AG09319 (cell line): Measurements from ENCODE around the gene SMARCD1.

Experiments
- DNase-seq: peaks from one replicate; pipeline ENCODE4 v3.0.0-alpha.2; 2010; ENCODE audit warnings: low read depth; ENCODE audit errors: extremely low read depth
- CTCF ChIP-seq: IDR thresholded peaks from 2 replicates; pipeline ENCODE4 v1.5.1; 2011; ENCODE audit warnings: low read depth, mild to moderate bottlenecking, inconsistent platforms, low read length, moderate library complexity

The SMARCD1 gene

DNA sequence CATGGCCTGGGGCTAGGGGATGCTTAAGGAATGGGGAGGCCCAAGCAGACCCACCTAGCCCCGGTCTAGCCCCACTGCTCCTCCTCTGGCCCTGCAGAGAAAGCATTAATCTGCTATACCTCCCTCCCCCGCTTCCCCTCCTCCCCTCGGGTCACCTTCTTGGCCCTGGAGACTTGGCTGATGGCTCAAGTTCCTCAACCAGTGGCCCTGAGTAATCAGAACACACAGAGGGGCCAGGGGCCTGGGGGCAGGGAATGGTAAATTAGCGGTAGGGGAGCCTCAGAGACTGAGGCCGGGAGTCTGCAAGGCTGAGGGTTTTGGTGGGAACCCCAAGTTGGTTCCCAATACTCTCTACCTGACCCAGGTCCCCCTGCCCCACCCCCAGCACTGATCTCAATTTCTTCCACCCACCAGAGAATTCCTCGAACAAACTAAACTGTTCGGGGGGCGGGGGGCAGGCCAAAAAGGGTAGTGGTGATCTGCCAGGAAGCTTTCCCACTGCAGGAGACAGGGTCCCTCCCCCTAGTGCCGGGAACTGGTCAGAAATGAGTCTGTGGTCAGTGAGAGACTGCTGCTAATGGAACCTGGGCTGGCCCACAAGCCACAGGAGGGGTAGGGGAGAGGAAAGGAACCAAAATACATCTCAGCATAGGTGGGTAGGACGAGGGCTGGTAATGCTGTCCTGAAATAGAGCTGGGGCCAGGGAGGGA is 12.8 kb upstream of the SMARCD1 start:
- DNase-seq, result no peak
- no peak for TF ChIP-seq CTCF

DNA sequence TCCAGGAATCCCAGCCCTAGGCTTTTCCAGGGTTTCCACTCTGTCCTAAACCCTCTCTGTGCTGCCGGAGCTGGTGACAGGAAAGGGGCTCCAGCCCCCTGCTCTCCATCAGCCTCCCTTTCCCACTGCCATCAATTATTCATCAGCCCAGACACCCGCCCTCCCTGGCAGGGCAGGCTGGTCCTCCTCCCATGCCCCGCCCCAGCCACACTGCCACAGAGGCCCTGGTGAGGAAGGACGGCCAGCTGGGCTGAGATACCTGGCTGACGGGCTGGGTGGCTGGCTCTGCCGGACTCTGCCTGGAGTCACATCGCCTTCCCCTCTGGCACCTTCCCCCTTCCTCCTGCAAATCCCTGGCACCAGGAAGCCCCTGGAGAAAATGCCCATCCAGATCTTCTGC is 11.9 kb upstream of the SMARCD1 start:
- DNase-seq, result no peak
- TF ChIP-seq CTCF, result no peak

DNA sequence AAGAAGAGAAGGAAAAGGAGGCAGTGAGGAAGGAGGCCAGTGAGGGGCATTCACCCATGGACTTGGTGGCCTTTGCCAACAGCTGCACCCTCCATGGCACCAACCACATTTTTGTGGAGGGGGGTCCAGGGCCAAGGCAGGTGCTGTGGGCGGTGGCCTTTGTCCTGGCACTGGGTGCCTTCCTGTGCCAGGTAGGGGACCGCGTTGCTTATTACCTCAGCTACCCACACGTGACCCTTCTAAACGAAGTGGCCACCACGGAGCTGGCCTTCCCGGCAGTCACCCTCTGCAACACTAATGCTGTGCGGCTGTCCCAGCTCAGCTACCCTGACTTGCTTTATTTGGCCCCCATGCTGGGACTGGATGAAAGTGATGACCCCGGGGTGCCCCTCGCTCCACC is 11.4 kb upstream of the SMARCD1 start:
- no peak for DNase-seq
- no peak for TF ChIP-seq CTCF

DNA sequence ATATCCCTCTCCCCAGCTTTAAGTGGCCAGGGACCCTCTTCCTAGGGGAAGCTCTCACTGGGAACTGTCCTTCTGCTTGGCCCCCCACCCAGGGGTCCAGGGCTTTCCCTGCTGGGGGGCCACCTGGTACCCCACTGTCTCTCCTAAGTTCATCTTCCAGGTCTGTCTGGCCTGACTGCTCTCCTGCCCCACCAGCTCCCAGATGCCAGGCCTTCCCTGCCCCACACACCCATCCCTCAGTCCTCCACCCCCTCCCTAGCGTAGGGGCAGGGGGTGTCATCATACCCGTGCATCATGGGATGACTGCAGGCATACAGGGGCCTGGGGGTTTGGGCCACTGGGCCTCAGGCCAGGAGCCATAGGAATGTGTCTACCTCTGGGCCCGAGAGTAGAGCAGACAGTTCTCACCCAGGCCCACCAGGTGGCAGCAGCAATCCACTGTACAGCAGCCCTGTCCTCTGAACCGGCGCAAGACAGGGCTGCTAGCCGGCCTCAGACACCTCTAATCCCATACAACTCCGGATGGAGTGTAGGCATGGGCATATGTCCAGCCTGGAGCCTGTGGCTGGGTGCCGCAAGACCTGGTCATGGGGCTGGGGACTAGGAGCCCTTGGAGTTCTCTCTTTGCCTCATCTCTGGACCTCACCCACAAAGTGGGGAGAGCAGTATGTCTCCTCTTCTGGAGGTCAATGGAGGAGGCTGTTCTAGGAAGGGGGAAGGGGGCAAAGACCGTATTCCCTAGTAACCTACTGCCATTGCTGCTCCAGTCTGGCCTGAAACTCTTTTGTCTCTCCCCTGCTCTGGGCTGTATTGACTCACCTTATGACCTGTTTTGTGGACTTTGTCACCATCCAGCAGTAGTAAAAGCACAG is 10.0 kb upstream of the SMARCD1 start:
- TF ChIP-seq CTCF, result peak; percentile 87
- DNase-seq, result no peak

DNA sequence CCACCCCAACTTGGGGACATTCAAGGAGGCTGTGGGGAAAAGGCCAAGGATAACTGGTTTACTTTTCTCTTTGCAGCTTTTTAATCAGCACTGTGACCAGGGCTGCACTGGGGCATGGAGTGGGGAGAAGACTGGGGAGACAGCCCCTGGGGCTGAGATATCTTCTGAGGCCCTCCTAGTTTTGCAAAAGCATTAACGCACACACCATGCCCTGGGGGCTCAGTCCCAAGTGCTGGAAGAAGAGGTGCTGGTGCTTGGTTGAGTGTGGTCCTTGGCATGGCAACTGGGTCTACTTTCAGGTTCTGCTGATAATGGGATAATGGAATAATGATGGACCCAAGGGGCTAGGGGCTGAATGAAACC is 9.4 kb upstream of the SMARCD1 start:
- no peak for DNase-seq
- no peak for TF ChIP-seq CTCF

- no peak for DNase-seq
- no peak for TF ChIP-seq CTCF
Observed at GRCh38 chr12:50077099-50077498, 8.0 kb upstream of the SMARCD1 start.

DNA sequence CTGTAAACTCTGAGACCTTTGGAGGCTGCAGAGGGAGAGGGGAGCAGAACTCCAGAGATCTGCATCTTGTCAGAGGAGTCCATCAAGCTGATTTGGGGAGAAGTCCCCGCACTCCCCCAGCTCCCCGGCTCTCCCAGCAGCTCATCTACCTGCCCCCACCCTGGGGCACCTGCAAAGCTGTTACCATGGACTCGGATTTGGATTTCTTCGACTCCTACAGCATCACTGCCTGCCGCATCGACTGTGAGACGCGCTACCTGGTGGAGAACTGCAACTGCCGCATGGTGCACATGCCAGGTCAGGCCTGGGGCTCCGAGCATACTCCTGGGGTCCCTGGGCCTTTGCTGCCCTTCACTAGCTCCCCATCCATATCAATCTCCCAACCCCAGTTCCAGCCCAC is 6.9 kb upstream of the SMARCD1 start:
- TF ChIP-seq CTCF, result no peak
- no peak for DNase-seq
